Measurements from ENCODE around the gene BRD9.
"Not testable (repeated sequence)": the region's sequence is repeated elsewhere in the genome, so short reads cannot be mapped to it uniquely, and the experiment has no call there.

The BRD9 gene

DNA sequence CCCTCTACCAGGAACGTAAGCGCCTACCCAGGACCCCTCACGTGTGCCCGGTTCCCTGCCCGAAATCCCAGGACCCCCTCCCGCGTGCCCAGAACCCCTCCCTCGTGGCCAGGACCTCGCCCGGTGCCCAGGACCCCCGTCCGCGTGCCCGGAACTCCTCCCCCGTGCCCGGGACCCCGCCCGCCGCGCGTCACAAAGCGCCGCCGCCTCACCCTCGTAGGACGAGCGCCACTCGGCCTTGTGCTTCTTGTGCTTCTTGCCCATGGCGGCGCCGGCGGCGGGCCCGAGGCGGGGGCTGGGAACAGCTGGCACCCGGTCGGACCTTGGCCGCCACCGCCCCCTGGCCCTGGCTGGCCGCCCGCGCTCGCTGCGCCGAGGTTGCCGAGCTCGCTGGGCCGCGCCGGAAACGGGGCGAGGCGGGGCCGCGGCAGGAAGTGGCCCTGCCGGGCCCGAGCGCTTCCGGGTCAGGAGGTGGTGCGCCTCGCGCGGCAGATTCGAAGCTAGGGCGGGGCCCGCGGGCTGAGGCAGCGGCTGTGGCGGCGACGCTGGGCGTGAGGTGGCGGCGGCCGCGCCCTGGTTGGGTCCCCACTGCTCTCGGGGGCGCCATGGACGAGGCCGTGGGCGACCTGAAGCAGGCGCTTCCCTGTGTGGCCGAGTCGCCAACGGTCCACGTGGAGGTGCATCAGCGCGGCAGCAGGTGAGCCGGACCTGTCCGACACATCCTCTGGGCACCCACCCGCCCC is at the start of gene BRD9, which contains the start of gene TRIP13:
BRD9 (minus strand) TSS at position 408 of the 743 bp plus-strand sequence; CDS start at position 264, 144 bp downstream.
TRIP13 (plus strand) TSS at position 491 of the 743 bp plus-strand sequence; CDS start at position 606, 115 bp downstream.
- DNase-seq (ENCODE audit: extremely low spot score, insufficient read length, low read depth): peak; percentile 100
- FAIRE-seq: peak; percentile 38

DNA sequence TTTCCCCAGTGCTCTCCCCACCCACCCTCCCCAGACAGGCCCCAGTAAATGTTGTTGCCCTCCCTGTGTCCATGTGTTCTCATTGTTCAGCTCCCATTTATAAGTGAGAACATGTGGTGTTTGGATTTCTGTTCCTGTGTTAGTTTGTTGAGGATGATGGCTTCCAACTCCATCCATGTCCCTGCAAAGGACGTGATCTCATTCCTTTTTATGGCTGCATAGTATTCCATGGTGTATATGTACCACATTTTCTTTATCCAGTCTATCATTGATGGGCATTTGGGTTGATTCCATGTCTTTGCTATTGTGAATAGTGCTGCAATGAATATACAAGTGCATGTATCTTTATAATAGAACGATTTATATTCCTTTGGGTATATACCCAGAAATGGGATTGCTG is 48.1 kb upstream of the BRD9 start:
- not testable (repeated sequence) for FAIRE-seq; DNase-seq (ENCODE audit: extremely low spot score, insufficient read length, low read depth)

- no peak for FAIRE-seq
Observed at GRCh38 chr5:939368-939767, 46.8 kb upstream of the BRD9 start.

GRCh38 chr5:937151-937924 is 44.7 kb upstream of the BRD9 start:
- DNase-seq (ENCODE audit: extremely low spot score, insufficient read length, low read depth): no peak
- no peak for FAIRE-seq

More at GRCh38 chr5:939368-939767, 46.8 kb upstream of the BRD9 start:
- no peak for DNase-seq (ENCODE audit: extremely low spot score, insufficient read length, low read depth)

GRCh38 chr5:936149-937144 is 43.8 kb upstream of the BRD9 start:
- DNase-seq (ENCODE audit: extremely low spot score, insufficient read length, low read depth): no peak
- FAIRE-seq: no peak

DNA sequence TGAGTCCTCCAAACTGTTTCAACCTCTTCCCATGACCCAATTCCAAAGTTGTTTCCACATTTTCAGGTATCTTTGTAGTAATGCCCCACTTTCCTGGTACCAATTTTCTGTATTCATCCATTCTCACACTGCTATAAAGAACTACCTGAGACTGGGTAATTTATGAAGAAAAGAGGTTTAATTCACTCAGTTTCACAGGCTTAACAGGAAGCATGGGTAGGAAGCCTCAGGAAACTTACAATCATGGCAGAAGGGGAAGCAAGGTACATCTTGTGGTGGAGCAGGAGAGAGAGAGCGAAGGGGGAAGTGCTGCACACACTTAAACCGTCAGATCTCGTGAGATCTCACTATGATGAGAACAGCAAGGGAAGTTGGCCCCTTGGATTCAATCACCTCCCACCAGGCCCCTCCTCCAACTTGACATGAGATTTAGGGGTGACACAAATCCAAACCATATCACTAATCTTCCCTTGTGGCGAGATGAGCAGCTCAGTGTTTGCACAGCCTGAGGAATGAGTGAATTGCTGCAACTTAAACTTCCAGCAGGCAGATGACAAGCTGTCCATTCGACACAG is 43.0 kb upstream of the BRD9 start:
- no peak for FAIRE-seq
- no peak for DNase-seq (ENCODE audit: extremely low spot score, insufficient read length, low read depth)

DNA sequence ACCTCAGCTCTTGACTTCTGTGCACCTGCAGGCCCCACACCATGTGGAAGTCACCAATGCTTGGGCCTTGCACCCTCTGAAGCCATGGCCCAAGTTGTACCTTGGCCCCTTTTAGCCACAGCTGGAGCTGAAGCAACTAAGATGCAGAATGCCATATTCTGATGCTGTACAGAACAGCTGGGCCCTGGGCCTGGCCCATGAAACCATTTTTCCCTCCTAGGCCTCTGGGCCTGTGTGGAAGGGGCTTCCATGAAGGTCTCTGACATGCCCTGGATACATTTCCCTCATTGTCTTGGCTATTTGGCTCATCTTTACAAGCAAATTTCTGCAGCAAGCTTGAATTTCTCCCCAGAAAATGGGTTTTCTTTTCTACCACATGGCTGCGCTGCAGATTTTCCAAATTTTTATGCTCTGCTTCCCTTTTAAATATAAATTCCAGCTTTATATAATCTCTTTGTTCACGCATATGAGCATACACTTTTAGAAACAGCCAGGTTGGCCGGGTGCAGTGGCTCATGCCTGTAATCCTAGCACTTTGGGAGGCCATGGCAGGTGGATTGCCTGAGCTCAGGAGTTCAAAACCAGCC is 41.9 kb upstream of the BRD9 start:
- not testable (repeated sequence) for FAIRE-seq; DNase-seq (ENCODE audit: extremely low spot score, insufficient read length, low read depth)

- not testable (repeated sequence) for FAIRE-seq; DNase-seq (ENCODE audit: extremely low spot score, insufficient read length, low read depth)
Observed at GRCh38 chr5:933951-934350, 41.4 kb upstream of the BRD9 start.

DNA sequence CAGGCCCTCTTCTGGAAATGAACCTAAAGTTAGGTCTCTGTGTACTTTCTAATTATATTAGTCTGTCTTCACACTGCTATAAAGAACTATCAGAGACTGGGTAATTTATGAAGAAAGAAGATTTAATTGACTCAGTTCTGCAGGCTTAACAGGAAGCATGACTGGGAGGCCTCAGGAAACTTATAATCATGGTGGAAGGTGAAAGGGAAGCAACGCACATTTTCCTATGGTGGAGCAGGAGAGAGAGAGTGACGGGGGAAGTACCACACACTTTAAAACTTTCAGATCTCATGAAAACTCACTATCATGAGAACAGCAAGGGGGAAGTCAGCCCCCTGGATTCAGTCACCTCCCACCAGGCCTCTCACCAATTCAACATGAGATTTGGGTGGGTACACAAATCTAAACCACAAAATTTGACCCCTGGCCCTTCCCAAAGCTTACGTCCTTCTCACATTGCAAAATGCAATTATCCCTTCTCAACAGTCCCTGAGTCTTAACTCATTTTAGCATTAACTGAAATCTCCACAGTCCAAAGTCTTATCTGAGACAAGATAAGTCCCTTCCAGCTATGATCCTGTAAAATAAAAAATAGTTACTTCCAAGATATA is 40.8 kb upstream of the BRD9 start:
- FAIRE-seq (no peak), DNase-seq (ENCODE audit: extremely low spot score, insufficient read length, low read depth) (no peak)

DNA sequence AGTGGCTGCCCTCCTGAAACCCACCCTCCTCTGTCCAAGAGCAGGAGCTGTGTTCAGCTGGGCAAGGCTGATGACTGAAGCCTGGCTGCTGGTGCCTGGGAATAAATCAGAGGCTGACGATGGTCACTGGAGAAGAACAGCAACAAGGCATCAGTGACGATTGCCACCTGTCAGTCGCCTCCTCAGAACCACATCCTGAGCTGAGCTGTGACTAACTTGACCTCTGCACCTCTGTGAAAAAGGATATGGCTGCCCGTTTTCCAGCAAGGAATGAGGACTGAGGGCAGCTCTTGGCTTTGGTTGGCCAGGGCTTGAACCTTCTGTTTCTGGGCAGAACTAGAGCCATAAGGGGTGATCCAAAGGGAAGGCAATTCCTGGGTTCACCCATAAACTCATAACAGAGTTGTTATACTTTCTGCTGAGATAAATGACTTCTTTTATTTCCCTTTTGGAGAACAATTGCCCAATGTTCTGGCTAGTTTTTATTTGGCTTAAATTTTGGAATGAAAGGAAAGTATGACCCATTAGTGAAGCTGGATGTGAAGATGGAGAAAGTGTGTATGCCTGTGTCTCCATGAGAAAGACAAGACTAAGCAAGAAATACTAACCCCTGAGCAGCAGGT is 40.1 kb upstream of the BRD9 start:
- DNase-seq (ENCODE audit: extremely low spot score, insufficient read length, low read depth): no peak
- no peak for FAIRE-seq

- no peak for FAIRE-seq
- DNase-seq (ENCODE audit: extremely low spot score, insufficient read length, low read depth): no peak
Observed at GRCh38 chr5:932151-932627, 39.6 kb upstream of the BRD9 start.

DNA sequence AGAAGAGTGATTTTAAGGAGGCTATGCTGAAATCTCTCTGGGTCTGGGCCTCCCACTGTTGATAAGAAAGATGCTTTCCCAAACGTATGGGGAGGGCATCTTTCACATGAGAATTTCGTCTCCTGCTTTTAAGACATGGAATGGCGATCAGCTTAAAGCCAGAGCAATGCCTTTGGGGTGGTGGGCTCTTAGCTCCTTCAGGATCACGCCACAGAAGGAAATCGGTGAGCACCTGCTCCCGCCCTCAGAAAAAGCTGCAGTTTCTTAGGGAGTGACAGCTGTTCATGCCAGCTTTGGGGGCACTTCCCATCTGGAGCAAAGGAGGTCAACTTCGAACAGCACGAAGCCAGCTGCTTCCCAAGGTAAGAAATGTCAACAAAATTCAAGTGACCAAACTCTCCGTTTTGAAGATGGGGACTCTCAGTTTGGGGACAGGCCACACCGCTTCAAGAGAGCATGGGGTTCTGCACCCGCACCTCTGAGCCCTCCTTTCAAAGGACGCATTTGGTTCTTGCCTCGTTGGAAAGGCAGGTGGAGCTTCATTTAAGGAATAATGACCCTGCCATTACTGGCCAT is 39.1 kb upstream of the BRD9 start:
- FAIRE-seq (no peak), DNase-seq (ENCODE audit: extremely low spot score, insufficient read length, low read depth) (no peak)

GRCh38 chr5:930866-931265 is 38.3 kb upstream of the BRD9 start:
- DNase-seq (ENCODE audit: extremely low spot score, insufficient read length, low read depth) (no peak), FAIRE-seq (no peak)

DNA sequence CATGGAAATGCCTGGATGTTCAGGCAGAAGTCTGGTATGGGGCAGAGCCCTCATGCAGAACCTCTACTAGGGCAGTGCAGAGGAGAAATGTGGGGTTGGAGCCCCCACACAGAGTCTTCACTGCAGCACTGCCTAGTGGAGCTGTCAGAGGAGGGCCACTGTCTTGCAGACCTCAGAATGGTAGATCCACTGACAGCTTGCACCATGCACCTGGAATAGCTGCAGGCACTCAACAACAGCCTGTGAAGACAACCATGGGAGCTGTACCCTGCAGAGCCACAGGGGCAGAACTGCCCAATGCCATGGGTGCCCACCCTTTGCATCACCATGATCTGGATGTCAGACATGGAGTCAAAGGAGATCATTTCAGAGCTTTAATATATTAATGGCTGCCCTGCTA is 37.0 kb upstream of the BRD9 start:
- no peak for DNase-seq (ENCODE audit: extremely low spot score, insufficient read length, low read depth)
- no peak for FAIRE-seq

- not testable (repeated sequence) for DNase-seq (ENCODE audit: extremely low spot score, insufficient read length, low read depth); FAIRE-seq
Observed at GRCh38 chr5:929182-929581, 36.6 kb upstream of the BRD9 start.

- FAIRE-seq (no peak), DNase-seq (ENCODE audit: extremely low spot score, insufficient read length, low read depth) (no peak)
Observed at GRCh38 chr5:927172-928015, 34.8 kb upstream of the BRD9 start.

Measured in GM18507 (cell line).